Lung (tissue), 12 donors: ENCODE results near the gene USP6NL. TPM values are rescaled to one million over a fixed set of nuclear protein-coding genes. Genes with fewer than 3 reads are reported as not detected.
"Not testable (repeated sequence)": the region's sequence is repeated elsewhere in the genome, so short reads cannot be mapped to it uniquely, and the experiment has no call there.

ENCODE experiments used
- ATAC-seq: fragments of 200-7000 bp; cut with Tn5 transposase; one replicate; pipeline ENCODE4 v1.9.1; 2020; ENCODE audit warnings: moderate number of reproducible peaks; ENCODE audit not compliant: insufficient read depth, low FRiP score
- DNase-seq, 3 donors: peaks; one replicate each; pipeline ENCODE4 v3.0.0-alpha.2; 2013 to 2017
- H3K27ac ChIP-seq, 2 donors: one replicate each; pipeline ENCODE4 v1.5.1; 2013; ENCODE audit warnings: mild to moderate bottlenecking in 2 of 2, moderate library complexity in 2 of 2, control low read depth in 1 of 2, inconsistent platforms in 1 of 2, low read depth in 1 of 2, low read length in 1 of 2
- H3K27me3 ChIP-seq, 3 donors: one replicate each; pipeline ENCODE4 v1.5.1; 2013; ENCODE audit warnings: low read length in 2 of 3; ENCODE audit not compliant: control insufficient read depth in 3 of 3, insufficient read depth in 3 of 3
- H3K36me3 ChIP-seq, 4 donors: one replicate each; pipeline ENCODE4 v1.5.1; 2013; ENCODE audit warnings: low read length in 4 of 4, mild to moderate bottlenecking in 1 of 4, moderate library complexity in 1 of 4; ENCODE audit not compliant: control insufficient read depth in 4 of 4, insufficient read depth in 4 of 4
- H3K4me1 ChIP-seq, 5 donors: one replicate each; pipeline ENCODE4 v1.5.1; 2013; ENCODE audit warnings: low read length in 5 of 5, mild to moderate bottlenecking in 2 of 5, moderate library complexity in 1 of 5; ENCODE audit not compliant: control insufficient read depth in 5 of 5, insufficient read depth in 5 of 5
- H3K4me3 ChIP-seq: one replicate; pipeline ENCODE4 v1.5.1; 2013; ENCODE audit warnings: mild to moderate bottlenecking, control low read depth, moderate library complexity
- H3K9ac ChIP-seq, 2 donors: one replicate each; pipeline ENCODE4 v1.5.1; 2013; ENCODE audit warnings: low read length in 2 of 2, control low read depth in 1 of 2; ENCODE audit not compliant: insufficient read depth in 1 of 2
- H3K9me3 ChIP-seq, 4 donors: one replicate each; pipeline ENCODE4 v1.5.1; 2013; ENCODE audit warnings: low read length in 3 of 4, mild to moderate bottlenecking in 1 of 4, moderate library complexity in 1 of 4; ENCODE audit not compliant: control insufficient read depth in 4 of 4, insufficient read depth in 3 of 4
- CTCF ChIP-seq: IDR thresholded peaks from 2 replicates; pipeline ENCODE4 v1.5.1; 2012; ENCODE audit warnings: mild to moderate bottlenecking; ENCODE audit errors: control extremely low read depth, extremely low read depth
- WGBS, 2 donors: extraction: QIAGEN DNeasy Blood & Tissue Kit; methylation state at CpG; one replicate each; pipeline ENCODE4 v1.1.7; 2013; 5-methylcytosine and 5-hydroxymethylcytosine counted together
- polyA plus RNA-seq, 2 donors: library from polyadenylated mRNA; stranded (reverse); fragments of 200-250 nt; gene quantifications; one replicate each; pipeline ENCODE4 v1.2.1, GENCODE V29; 2013
- total RNA-seq, 2 donors: library from RNA; depleted of rRNA in 1 of 2; stranded (reverse); fragments of >200 nt in 1 of 2; gene quantifications; one replicate each; pipeline ENCODE4 v1.2.1, GENCODE V29; 2014 to 2021
- donor health status: control.
- donor health status: control.
- donor health status: Bipolar disorder and iron deficiency.
- donor health status: healthy.
- donor health status: DM: yes; HTN: yes; CAD: no.

The USP6NL gene
- total and polyA plus RNA-seq, 4 donors = 5.4 to 41.7 (median 13.4) TPM

GRCh38 chr10:11439523-11440053, 171.9 kb downstream of the USP6NL start:
- Histone ChIP-seq H3K4me1 (no peaks in the 10 kb centered on the region), H3K9ac (no peak overlapping the region), H3K27ac (no peak overlapping the region), H3K4me3 (no peak overlapping the region), H3K36me3 (no peaks in the 10 kb centered on the region), H3K9me3 (no peaks in the 10 kb centered on the region), H3K27me3 (no peaks in the 10 kb centered on the region)
- ATAC-seq = no peak
- no peak for TF ChIP-seq CTCF
- 89 to 95% methylated on average over 13 of the region's 13 CpGs for WGBS, 2 donors
- no peak for DNase-seq

DNA sequence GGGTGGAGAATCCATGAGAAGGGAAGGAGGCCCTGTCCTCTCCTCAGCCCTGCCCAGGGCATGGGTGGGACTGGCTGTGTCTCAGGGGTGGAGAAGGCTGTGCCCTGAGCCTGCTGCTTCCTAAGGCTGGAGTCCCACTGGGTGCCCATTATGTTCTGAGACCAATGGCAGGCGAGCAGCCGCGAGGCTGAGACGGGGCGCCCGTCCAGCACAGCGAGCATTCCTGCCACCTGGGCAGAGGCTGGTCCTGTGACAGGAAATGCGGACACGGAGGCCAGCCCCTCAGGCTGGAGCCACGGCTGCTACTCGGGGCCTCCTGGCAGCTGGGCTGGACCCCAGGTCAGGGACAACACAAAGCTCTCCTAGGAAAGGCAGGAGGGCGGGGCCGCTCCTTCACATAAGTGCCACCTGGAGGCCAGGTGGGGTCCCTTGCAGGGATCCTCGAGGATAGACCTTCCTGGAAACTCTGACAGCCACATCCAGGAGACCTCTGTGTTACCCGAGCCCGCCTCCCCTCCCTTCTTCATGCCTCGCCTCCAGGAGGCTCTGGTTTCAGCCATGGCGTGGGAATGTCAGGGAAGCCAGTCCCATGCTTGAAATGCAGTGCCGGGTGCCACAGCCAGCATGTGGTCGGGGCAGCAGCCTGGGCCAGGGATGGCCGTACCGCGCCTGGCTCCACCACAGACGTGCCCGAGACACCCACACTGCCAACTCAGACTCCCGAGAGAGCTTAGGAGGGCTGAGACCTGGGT, 173.9 kb downstream of the USP6NL start:
- ATAC-seq (no peak), DNase-seq (no peak)
- no peaks in the 10 kb centered on the region for H3K27me3 ChIP-seq
- no peak overlapping the region for H3K27ac ChIP-seq
- peaks cover 0 to 2% (median 0%) of the 10 kb centered on the region in 4 donors for H3K9me3 ChIP-seq
- whole genome bisulfite sequencing, 2 donors = 80 to 88% methylated on average over 26 of the region's 26 CpGs
- H3K4me3 ChIP-seq = no peak overlapping the region
- no peak overlapping the region for H3K9ac ChIP-seq
- H3K36me3 ChIP-seq = no peaks in the 10 kb centered on the region
- TF ChIP-seq CTCF = no peak
- no peaks in the 10 kb centered on the region for H3K4me1 ChIP-seq

GRCh38 chr10:11436445-11436844, 175.0 kb downstream of the USP6NL start:
- H3K9ac ChIP-seq, H3K4me3 ChIP-seq, H3K36me3 ChIP-seq, H3K27me3 ChIP-seq, H3K9me3 ChIP-seq, H3K27ac ChIP-seq, DNase-seq, H3K4me1 ChIP-seq, ATAC-seq: not testable (repeated sequence)
- WGBS, 2 donors = 93 to 95% methylated on average over 13 of the region's 13 CpGs

GRCh38 chr10:11435581-11435981, 175.9 kb downstream of the USP6NL start:
- H3K4me3 ChIP-seq = no peak overlapping the region
- TF ChIP-seq CTCF = no peak
- H3K36me3 ChIP-seq = no peaks in the 10 kb centered on the region
- H3K4me1 ChIP-seq = no peaks in the 10 kb centered on the region
- no peak overlapping the region for H3K27ac ChIP-seq
- no peak overlapping the region for H3K9ac ChIP-seq
- peaks cover 0 to 2% (median 0%) of the 10 kb centered on the region in 4 donors for H3K9me3 ChIP-seq
- 56 to 59% methylated on average over 9 of the region's 9 CpGs for WGBS, 2 donors
- ATAC-seq = no peak
- no peak for DNase-seq
- no peaks in the 10 kb centered on the region for H3K27me3 ChIP-seq
